GM12892 (cell line): Measurements from ENCODE around the gene KIAA1328.

Source experiments
- POLR2A ChIP-seq: IDR thresholded peaks from 2 replicates; pipeline ENCODE4 v1.6.1; 2011; ENCODE audit warnings: low read depth, low read length, control low read depth
- POLR2AphosphoS5 ChIP-seq: IDR thresholded peaks from 2 replicates; pipeline ENCODE4 v1.6.1; 2011; ENCODE audit warnings: low read depth, low read length, control low read depth
- TAF1 ChIP-seq: IDR thresholded peaks from 2 replicates; pipeline ENCODE4 v1.6.1; 2011; ENCODE audit warnings: low read depth, mild to moderate bottlenecking, control low read depth, low read length, borderline replicate concordance

DNA sequence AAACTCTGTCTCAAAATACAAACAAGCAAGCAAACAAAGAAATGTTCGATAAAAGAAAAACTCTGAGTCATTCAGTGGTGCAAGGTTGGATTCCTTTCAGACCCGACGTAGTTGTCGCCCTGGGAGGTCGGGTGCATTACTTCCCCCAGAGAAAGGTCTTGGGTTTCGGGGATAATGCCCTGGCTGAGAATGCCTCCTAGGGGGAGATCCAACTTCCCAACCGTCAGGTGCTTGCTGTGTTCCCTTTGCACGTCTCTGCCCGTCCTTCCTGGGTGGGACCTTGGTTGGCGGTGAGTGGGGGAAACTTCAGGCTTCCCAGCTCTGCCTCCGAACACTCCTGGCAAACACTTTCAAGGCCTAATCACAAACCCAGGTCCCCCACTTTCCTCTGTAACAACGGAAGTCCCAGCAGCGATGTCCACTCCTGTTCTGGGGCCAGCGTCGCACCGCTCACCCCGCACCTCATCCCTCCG lies 734 bp upstream of the KIAA1328 start:
- no peak for TF ChIP-seq POLR2A
- no peak for TF ChIP-seq POLR2AphosphoS5
- no peak for TF ChIP-seq TAF1
